Endodermal cell (in vitro differentiated cells): ENCODE data around the gene TNFSF11. TPM values are rescaled to one million over a fixed set of nuclear protein-coding genes. Genes with fewer than 3 reads are reported as not detected.

Experiments used
- DNase-seq: peaks from one replicate; pipeline ENCODE4 v3.0.0-alpha.2; 2017
- H3K27ac ChIP-seq: 2 replicates; pipeline ENCODE4 v1.5.1; 2013; ENCODE audit warnings: mild to moderate bottlenecking, low read depth, low read length, moderate library complexity
- H3K27me3 ChIP-seq: 2 replicates; pipeline ENCODE4 v1.6.1; 2013; ENCODE audit warnings: mild to moderate bottlenecking, low read length, moderate library complexity; ENCODE audit not compliant: insufficient read depth, control insufficient read depth, poor library complexity, severe bottlenecking
- H3K36me3 ChIP-seq: 2 replicates; pipeline ENCODE4 v1.7.0; 2013; ENCODE audit warnings: mild to moderate bottlenecking, low read length, moderate library complexity; ENCODE audit not compliant: control insufficient read depth, insufficient read depth
- H3K4me1 ChIP-seq: one replicate; pipeline ENCODE4 v1.7.0; 2013; ENCODE audit warnings: low read length; ENCODE audit not compliant: control insufficient read depth, insufficient read depth
- H3K4me3 ChIP-seq: 2 replicates; pipeline ENCODE4 v1.5.1; 2013; ENCODE audit warnings: mild to moderate bottlenecking, low read length, moderate library complexity
- H3K9ac ChIP-seq: 2 replicates; pipeline ENCODE4 v1.6.1; 2013; ENCODE audit warnings: mild to moderate bottlenecking, low read length, moderate library complexity; ENCODE audit not compliant: poor library complexity, severe bottlenecking; ENCODE audit errors: extremely low read depth
- H3K9me3 ChIP-seq: 2 replicates; pipeline ENCODE4 v1.6.1; 2013; ENCODE audit warnings: mild to moderate bottlenecking, low read length, moderate library complexity; ENCODE audit not compliant: control insufficient read depth
- H3K27ac Mint-ChIP-seq: 2 replicates; pipeline ENCODE4 v1.8.0; 2020; ENCODE audit warnings: mixed read lengths
- H3K27me3 Mint-ChIP-seq: 2 replicates; pipeline ENCODE4 v1.8.0; 2021; ENCODE audit warnings: mild to moderate bottlenecking, mixed read lengths; ENCODE audit not compliant: insufficient read depth
- H3K36me3 Mint-ChIP-seq: 2 replicates; pipeline ENCODE4 v1.8.0; 2020; ENCODE audit warnings: low read depth, mixed read lengths
- H3K4me1 Mint-ChIP-seq: 2 replicates; pipeline ENCODE4 v1.8.0; 2020; ENCODE audit warnings: mixed read lengths
- H3K4me3 Mint-ChIP-seq: 2 replicates; pipeline ENCODE4 v1.8.0; 2020; ENCODE audit warnings: mild to moderate bottlenecking, moderate library complexity, mixed read lengths
- H3K9me3 Mint-ChIP-seq: 2 replicates; pipeline ENCODE4 v1.8.0; 2020; ENCODE audit warnings: mild to moderate bottlenecking, mixed read lengths
- WGBS, 2 experiments: methylation state at CpG; one replicate each; pipeline versions ENCODE4 v1.1.5 to v1.1.7; 2013; ENCODE audit warnings: missing lambda C conversion rate in 2 of 2, mixed read lengths in 1 of 2; ENCODE audit not compliant: insufficient coverage in 1 of 2, insufficient read length in 1 of 2; 5-methylcytosine and 5-hydroxymethylcytosine counted together
- total RNA-seq, 2 donors: library from RNA; stranded (reverse); fragmentation: NEBNext Ultra II Directional in 1 of 2; extraction: Animal tissue kit (Norgen Biotek cat#: 25700) in 1 of 2; gene quantifications; 2 replicates in 1 of 2; 3 replicates in 1 of 2; pipeline ENCODE4 v1.2.1, GENCODE V29; 2021
- TF ChIP-seq, protein P1 (sequence below): fragments of 200-600 bp; sonication (generic); conservative IDR thresholded peaks from 2 replicates; pipeline ENCODE4 v1.5.0; 2021; ENCODE audit warnings: antibody characterized with exemption, mild to moderate bottlenecking

TNFSF11 gene
- total RNA-seq, 2 donors from 2014 or later, result 0.53 to 1.1 TPM

DNA sequence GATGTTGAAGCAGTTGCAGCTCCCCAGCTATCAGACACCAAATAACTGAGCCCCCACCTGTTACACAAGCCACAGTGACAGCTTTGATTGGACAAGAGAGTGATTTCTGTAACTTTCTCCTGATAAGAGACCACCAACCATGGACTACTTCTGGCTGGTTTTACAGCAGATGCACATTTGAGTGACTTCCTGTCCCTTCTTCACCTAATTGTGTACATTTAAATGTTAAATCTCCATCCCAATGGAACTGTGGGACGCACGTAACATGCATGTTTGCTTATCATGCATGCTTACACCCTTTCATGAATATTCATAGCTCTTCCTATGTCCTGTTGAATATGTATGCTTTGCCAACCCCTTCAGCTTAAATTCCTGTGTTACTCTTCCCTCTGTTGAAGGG lies 6.0 kb upstream of the TNFSF11 start:
- peak; percentile 51 for DNase-seq
- Histone ChIP-seq H3K4me1 (no peaks in the 10 kb centered on the region), H3K27ac (no peak overlapping the region), H3K9ac (no peak overlapping the region), H3K36me3 (no peaks in the 10 kb centered on the region), H3K9me3 (peaks cover 32% of the 10 kb centered on the region), H3K4me3 (no peak overlapping the region), H3K27me3 (no peaks in the 10 kb centered on the region)
- TF ChIP-seq, protein P1, sequence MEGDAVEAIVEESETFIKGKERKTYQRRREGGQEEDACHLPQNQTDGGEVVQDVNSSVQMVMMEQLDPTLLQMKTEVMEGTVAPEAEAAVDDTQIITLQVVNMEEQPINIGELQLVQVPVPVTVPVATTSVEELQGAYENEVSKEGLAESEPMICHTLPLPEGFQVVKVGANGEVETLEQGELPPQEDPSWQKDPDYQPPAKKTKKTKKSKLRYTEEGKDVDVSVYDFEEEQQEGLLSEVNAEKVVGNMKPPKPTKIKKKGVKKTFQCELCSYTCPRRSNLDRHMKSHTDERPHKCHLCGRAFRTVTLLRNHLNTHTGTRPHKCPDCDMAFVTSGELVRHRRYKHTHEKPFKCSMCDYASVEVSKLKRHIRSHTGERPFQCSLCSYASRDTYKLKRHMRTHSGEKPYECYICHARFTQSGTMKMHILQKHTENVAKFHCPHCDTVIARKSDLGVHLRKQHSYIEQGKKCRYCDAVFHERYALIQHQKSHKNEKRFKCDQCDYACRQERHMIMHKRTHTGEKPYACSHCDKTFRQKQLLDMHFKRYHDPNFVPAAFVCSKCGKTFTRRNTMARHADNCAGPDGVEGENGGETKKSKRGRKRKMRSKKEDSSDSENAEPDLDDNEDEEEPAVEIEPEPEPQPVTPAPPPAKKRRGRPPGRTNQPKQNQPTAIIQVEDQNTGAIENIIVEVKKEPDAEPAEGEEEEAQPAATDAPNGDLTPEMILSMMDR, result no peak
- WGBS, 2 experiments, result 49 to 67% methylated on average over 2 of the region's 2 CpGs
- Mint-ChIP-seq H3K4me3 (no peak overlapping the region), H3K4me1 (peaks cover 13% of the 10 kb centered on the region), H3K27me3 (peaks cover 2% of the 10 kb centered on the region), H3K9me3 (peaks cover 29% of the 10 kb centered on the region), H3K27ac (no peak overlapping the region), H3K36me3 (peaks cover 3% of the 10 kb centered on the region)

DNA sequence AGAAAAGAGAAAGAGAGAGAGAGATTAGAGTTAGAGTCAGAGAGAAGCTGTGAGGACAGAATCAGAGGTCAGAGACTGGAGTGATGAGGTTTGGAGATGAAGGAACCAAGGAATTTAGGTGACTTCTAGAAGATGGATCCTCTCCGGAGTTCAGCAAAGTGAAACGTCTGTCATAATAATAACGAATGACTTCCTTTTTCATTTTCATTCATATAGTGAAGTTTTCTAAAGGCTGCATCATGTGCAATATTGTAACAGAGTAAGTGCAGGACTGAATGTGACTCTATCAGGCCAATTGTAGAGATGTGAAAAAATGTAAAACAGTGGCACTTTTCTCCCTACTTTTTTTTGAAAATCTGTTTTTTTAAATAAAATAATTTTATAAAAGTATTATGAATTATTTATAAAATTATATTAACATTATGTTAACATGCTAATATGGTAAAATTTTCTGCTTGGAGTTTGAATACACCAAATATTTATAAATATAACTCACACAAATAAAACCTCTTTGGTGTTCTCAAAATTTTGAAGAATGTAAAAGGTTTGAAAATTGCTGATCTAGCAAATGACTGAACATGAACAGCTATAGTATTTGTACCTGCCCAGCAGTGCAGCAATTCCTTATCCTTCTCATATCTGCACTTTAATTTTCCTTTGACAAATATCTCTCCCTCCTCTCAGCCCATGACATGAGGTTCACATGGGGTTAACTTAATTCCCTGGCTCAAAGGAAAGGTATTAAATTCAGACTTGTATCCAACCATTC lies 4.2 kb upstream of the TNFSF11 start:
- H3K4me1 ChIP-seq, result no peaks in the 10 kb centered on the region
- 89 to 100% methylated on average over 3 of the region's 3 CpGs for WGBS, 2 experiments
- TF ChIP-seq, protein P1, result no peak
- H3K36me3 ChIP-seq, result no peaks in the 10 kb centered on the region
- H3K9me3 Mint-ChIP-seq, result peaks cover 25% of the 10 kb centered on the region
- H3K9me3 ChIP-seq, result peaks cover 23% of the 10 kb centered on the region
- H3K36me3 Mint-ChIP-seq, result no peaks in the 10 kb centered on the region
- H3K4me3 Mint-ChIP-seq, result no peak overlapping the region
- H3K27ac Mint-ChIP-seq, result no peak overlapping the region
- H3K27ac ChIP-seq, result no peak overlapping the region
- DNase-seq, result no peak
- peaks cover 14% of the 10 kb centered on the region for H3K27me3 Mint-ChIP-seq
- peaks cover 13% of the 10 kb centered on the region for H3K4me1 Mint-ChIP-seq
- no peak overlapping the region for H3K4me3 ChIP-seq
- H3K9ac ChIP-seq, result no peak overlapping the region
- H3K27me3 ChIP-seq, result peaks cover 18% of the 10 kb centered on the region

DNA sequence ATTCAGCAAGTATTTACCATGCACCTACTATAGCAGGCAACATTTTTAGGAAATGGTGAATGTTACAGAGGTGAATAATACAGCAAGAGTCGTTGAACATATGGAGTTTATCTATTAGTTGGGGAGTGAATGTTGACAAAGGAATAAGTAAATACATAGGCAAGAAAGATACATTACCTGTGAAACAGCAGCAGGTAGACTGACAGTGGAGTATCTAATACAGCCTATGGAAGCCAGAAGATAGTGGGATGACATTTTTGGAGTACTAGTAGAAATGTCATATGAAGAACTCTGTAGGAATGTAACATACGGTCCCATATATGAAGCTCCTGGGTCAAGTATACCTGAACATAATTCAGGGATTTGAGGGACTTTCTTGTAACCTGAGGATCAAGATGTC lies 2.1 kb upstream of the TNFSF11 start:
- H3K36me3 ChIP-seq, result no peaks in the 10 kb centered on the region
- H3K9me3 Mint-ChIP-seq, result peaks cover 28% of the 10 kb centered on the region
- DNase-seq, result no peak
- H3K27ac Mint-ChIP-seq, result no peak overlapping the region
- H3K4me3 ChIP-seq, result no peak overlapping the region
- peaks cover 23% of the 10 kb centered on the region for H3K9me3 ChIP-seq
- no peak overlapping the region for H3K4me3 Mint-ChIP-seq
- H3K4me1 Mint-ChIP-seq, result peaks cover 18% of the 10 kb centered on the region
- H3K9ac ChIP-seq, result no peak overlapping the region
- H3K27me3 Mint-ChIP-seq, result peaks cover 36% of the 10 kb centered on the region
- no peak overlapping the region for H3K27ac ChIP-seq
- no peaks in the 10 kb centered on the region for H3K36me3 Mint-ChIP-seq
- no peaks in the 10 kb centered on the region for H3K4me1 ChIP-seq
- TF ChIP-seq, protein P1, result no peak
- peaks cover 39% of the 10 kb centered on the region for H3K27me3 ChIP-seq
- 96 to 100% methylated on average over 1 to 2 of the region's 2 CpGs for whole genome bisulfite sequencing, 2 experiments
